SK-N-MC (cell line): ENCODE results near the gene NAP1L4.

Source experiments
- DNase-seq: peaks from one replicate; pipeline ENCODE4 v3.0.0-alpha.2; 2011; ENCODE audit warnings: low read depth, low spot score
- H3K27ac ChIP-seq: fragments of 200-600 bp; sonication (generic); 2 replicates; pipeline ENCODE4 v1.5.1; 2016; ENCODE audit warnings: mixed run types
- H3K36me3 ChIP-seq: fragments of 200-600 bp; sonication (generic); 2 replicates; pipeline ENCODE4 v1.6.1; 2017; ENCODE audit warnings: antibody characterized with exemption, low read length, mixed read lengths; ENCODE audit not compliant: insufficient read depth
- H3K4me3 ChIP-seq: fragments of 200-600 bp; sonication (generic); 2 replicates; pipeline ENCODE4 v1.5.1; 2016
- H3K9ac ChIP-seq: fragments of 200-600 bp; sonication (generic); 2 replicates; pipeline ENCODE4 v1.8.0; 2017; ENCODE audit warnings: mixed run types, mixed read lengths; ENCODE audit not compliant: insufficient read length
- H3K9me3 ChIP-seq: fragments of 200-600 bp; sonication (generic); 2 replicates; pipeline ENCODE4 v1.6.1; 2017; ENCODE audit warnings: low read depth, mild to moderate bottlenecking, antibody characterized with exemption, low read length, moderate library complexity, mixed read lengths
- EZH2 ChIP-seq: fragments of 200-600 bp; sonication (generic); IDR thresholded peaks from one replicate; pipeline ENCODE4 v1.6.1; 2017; ENCODE audit warnings: antibody characterized with exemption
- FOXP2 ChIP-seq: optimal IDR thresholded peaks from 2 replicates; pipeline ENCODE3; 2011; ENCODE audit warnings: mild to moderate bottlenecking, moderate library complexity; ENCODE audit not compliant: insufficient read depth; ENCODE audit errors: extremely low read length, control extremely low read depth
- POLR2AphosphoS5 ChIP-seq: IDR thresholded peaks from 2 replicates; pipeline ENCODE4 v1.6.1; 2012; ENCODE audit warnings: mild to moderate bottlenecking, low read depth, low read length, borderline replicate concordance

NAP1L4 gene

DNA sequence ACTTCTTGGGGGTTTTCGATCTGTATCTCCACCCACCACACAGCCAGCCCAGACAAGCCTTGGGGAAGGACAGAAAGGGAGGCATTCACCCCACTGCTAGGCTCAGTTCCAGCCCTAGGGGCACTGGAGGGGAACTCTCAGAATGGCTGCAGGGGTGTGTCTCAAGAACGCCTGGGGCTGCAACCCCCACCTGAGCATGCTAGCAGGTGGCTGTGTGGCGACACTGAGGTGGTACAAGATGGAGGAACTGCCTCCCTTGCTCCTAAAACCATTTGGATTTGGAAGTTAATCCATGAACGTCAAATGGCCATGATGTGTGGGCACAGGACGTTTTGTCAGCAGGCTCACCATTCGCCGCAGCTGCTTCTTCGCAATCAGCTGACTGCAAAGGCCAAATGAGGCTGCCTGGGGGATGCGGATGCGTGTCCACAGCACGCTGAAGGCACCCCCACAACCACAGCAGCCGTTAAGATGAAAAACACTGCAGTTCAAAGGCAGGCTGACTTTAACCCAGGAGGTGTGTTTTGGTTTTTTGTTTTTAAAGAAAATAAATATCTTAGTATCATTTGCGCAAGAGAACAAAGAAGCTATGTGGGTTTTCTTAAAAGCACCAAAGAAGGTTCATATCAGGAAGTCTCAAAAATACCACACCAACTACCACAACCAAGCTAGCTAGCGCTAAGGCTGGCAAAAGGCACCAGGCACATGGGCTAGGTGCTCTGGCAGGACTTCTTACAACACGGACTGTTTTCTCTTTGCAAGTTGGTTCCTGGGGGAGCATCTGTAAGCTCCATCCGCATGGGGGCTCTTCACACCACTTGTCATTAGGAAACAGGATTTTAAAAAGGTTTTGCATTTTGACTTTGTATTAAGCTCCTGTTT lies 22.2 kb upstream of the NAP1L4 start:
- TF ChIP-seq FOXP2 (no peak), POLR2AphosphoS5 (no peak), EZH2 (no peak)

DNA sequence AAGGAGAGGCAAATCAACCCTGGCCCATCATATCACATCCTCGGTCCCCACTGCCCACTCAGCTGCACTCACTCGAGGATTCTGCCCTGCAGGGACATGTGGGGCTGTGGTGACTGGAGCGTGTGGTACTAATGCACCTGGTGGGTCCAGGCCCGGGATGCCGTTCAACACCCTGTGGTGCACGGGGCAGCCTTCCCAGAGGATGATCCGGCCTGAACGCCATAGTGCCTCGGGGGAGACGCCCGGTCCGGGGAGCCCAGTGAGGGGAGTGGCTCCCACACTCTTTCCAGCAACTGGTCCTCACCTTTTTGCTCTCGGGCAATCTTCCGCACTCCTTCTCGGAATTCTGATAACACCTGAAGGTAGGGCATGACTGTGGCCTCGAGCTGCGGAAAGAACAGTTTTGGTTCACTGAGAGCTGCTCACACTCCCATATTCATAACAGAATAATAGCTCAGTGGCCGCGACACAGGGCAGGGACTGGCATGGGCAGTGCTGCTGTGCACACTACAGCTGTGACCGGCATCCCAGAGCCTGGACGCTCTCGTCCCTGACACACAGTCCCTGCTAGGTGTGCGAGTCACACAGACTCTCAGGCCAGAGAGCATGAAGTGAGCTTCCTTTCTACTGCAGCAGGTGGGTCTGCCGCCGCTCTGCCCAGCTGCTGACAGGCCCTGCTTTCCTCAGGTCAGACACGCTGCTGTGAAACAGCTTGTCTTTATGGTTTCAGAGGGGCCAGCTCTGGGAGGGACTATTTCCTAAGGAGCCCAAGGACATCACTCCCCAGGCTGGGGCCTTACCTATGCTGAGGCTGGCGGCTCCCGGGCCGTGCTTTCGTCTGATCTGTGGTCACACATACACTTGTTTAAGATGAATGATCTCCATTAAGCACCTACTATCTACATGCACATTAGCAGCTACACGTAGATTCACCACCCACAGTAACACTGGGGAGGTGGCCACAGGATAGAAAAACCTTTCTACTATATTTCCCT lies 20.1 kb upstream of the NAP1L4 start:
- DNase-seq, result no peak
- Histone ChIP-seq H3K36me3 (peaks cover 70% of the 10 kb centered on the region), H3K27ac (no peak overlapping the region), H3K4me3 (no peak overlapping the region), H3K9me3 (no peaks in the 10 kb centered on the region), H3K9ac (no peak overlapping the region)
- no peak for TF ChIP-seq EZH2
- no peak for TF ChIP-seq POLR2AphosphoS5
- TF ChIP-seq FOXP2, result no peak

More for the DNA sequence above, 22.2 kb upstream of the NAP1L4 start:
- H3K4me3 ChIP-seq, result no peak overlapping the region
- no peaks in the 10 kb centered on the region for H3K9me3 ChIP-seq
- peaks cover 86% of the 10 kb centered on the region for H3K36me3 ChIP-seq
- H3K27ac ChIP-seq, result no peak overlapping the region
- no peak for DNase-seq
- no peak overlapping the region for H3K9ac ChIP-seq

DNA sequence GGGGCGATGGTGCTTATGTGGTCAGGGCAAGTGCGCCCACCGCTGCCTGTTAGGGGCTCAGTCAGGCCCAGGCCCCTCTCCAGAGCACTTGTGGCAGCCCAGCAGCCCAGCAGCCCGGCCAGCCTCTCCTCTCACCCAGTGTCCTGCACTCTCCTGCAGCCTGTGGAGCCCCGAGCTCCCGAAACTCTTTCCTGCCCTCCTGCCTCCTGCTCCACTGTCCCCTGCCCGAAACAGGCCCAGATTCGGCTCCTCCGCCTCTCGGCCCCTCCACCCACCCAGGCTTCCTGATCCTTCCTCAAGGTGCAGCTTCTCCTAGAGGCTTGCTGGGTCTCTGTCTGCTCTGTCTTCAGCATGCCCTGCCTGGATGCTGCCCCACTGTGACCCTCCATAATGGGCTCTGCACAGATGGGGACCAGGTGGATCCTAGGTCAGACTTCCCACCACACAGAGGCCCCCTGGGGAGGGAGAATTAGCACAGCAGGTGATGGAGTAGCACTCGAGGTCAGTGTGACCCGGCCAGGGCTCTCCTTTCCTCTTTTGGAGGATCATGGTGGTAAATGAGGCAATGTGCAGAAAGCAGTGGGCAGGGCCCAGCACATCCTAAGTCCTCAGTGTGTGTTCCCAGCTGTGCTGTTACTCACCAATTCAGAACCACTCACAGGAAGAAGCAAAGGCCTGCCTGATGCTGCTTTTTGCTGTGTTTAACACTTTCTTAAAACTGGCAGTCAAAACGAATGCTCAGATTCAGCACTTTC lies 18.6 kb upstream of the NAP1L4 start:
- no peak for DNase-seq
- TF ChIP-seq EZH2 (no peak), FOXP2 (no peak), POLR2AphosphoS5 (no peak)
- Histone ChIP-seq H3K9me3 (no peaks in the 10 kb centered on the region), H3K4me3 (no peak overlapping the region), H3K9ac (no peak overlapping the region), H3K27ac (no peak overlapping the region), H3K36me3 (peaks cover 69% of the 10 kb centered on the region)

DNA sequence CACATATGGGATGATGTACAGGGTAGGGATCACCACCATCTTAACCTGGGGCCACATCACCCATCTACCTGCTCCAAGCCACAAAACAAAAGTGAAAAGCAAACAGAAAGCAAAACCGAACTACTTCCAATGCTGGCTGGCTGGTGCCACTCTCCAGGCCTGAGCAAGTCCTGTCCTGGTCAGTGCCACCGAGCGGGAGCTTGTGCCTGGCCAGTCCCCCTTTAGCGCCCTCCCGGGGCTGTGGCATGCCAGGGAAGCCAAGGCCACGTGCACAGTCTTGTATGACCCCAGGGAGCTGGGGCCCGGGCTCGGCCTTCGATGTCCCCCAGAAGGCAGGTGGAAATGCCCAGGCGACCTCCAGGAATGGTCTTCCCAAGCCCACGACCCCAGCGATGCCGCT lies 17.9 kb upstream of the NAP1L4 start:
- Histone ChIP-seq H3K36me3 (peaks cover 69% of the 10 kb centered on the region), H3K9ac (no peak overlapping the region), H3K27ac (no peak overlapping the region), H3K9me3 (no peaks in the 10 kb centered on the region), H3K4me3 (no peak overlapping the region)
- DNase-seq, result no peak
- TF ChIP-seq FOXP2 (no peak), POLR2AphosphoS5 (no peak), EZH2 (no peak)

DNA sequence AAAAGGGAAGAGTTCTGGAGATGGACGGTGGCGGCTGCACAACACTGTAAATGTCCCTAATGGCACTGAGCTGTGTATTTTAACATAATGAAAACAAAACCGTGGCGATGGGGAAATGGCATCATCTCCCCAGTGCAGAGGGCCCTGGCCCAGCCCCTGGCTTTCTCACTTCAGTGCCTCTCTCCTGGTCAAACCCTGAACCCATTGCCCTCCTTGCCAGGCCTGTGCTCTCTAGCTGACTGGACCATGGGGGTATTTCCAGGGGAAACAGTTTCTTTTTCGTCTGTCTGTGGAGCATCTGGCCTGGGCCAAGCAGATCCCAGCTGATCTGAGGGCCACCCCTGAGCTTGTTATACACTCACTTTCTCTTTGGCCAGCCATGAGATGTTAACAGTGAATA lies 17.4 kb upstream of the NAP1L4 start:
- peaks cover 68% of the 10 kb centered on the region for H3K36me3 ChIP-seq
- no peak for DNase-seq

DNA sequence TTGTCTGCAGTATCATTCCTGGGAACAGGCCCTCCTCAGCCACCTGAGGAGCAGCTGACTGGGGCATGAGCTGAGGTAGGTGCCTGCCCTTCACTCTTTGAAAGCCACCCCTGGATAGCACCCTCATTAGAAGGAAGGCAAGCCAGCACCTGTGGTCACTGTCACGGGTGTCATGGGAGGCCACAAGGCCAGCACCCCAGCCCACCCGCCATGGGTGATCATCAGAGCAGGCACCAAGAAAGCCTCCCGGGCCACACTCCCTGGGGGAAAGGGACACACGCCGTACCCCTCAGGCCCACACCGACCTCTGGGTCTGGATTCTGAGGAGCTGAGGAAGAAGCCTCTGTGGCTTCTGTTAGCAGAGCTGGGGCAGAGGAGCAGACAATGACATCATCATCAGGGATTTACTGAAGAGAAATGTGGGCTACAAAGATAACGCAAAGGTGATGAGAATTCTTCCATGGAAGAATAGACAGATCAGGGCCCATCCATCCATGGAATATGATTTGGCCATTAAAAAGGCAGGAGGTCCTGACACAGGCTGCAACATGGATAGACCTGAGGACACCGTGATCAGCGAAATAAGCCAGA lies 16.7 kb upstream of the NAP1L4 start:
- DNase-seq, result no peak
- no peak for TF ChIP-seq POLR2AphosphoS5
- no peak for TF ChIP-seq EZH2
- no peak for TF ChIP-seq FOXP2
- Histone ChIP-seq H3K36me3 (peaks cover 68% of the 10 kb centered on the region), H3K9ac (no peak overlapping the region), H3K9me3 (no peaks in the 10 kb centered on the region), H3K4me3 (no peak overlapping the region), H3K27ac (no peak overlapping the region)

More for the DNA sequence above, 17.4 kb upstream of the NAP1L4 start:
- Histone ChIP-seq H3K9ac (no peak overlapping the region), H3K27ac (no peak overlapping the region), H3K9me3 (no peaks in the 10 kb centered on the region), H3K4me3 (no peak overlapping the region)
- TF ChIP-seq FOXP2 (no peak), EZH2 (no peak), POLR2AphosphoS5 (no peak)

DNA sequence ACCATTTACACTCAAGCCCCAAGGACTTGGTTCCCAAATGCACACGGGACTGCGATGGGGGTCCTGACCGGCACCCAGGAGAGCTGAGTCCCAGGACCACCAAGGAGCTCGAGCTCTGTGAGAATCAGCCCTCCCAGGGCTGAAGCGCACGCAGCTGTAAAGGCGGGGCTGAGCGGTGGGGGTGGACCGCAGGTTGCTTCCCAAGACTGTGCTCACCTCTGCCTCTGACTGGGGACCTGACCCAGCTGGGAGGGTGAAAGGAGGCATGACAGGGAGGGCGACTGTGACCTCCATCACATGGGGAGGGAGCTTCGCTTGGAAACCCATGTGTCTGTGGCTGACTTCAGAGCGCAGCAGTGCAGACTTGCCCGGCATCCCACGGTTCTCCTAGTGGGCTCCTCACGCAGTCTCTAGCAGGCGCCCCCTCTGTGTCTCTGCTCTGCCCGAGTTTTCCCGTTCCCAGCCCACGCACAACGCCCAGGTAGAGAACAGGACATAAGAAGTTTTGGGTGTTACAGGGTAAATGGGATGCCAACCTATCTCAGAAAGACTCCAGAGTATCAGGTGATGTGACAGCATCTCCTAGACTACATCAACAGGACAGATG lies 15.4 kb upstream of the NAP1L4 start:
- no peak for TF ChIP-seq EZH2
- TF ChIP-seq FOXP2, result no peak
- TF ChIP-seq POLR2AphosphoS5, result no peak
- H3K36me3 ChIP-seq, result peaks cover 76% of the 10 kb centered on the region
- H3K27ac ChIP-seq, result peak overlapping the region; percentile 46; the same call in 1 of the 2 replicates
- H3K9ac ChIP-seq, result no peak overlapping the region
- H3K9me3 ChIP-seq, result no peaks in the 10 kb centered on the region
- peak overlapping the region; percentile 38; the same call in 1 of the 2 replicates for H3K4me3 ChIP-seq
- no peak for DNase-seq
